ENCODE data around the gene KCNN3.

- TF ChIP-seq CTCF (IDR thresholded peaks at IDR 0.05) (no peak), POLR2A (IDR thresholded peaks at IDR 0.05) (no peak)
Observed at GRCh38 chr1:154696456-154696855, 173.6 kb downstream of the KCNN3 start.
